HG03095 (cell line): ENCODE data around the gene NDUFB10.

Experiments
- ATAC-seq: cut with Tn5 transposase; IDR thresholded peaks from one replicate; pipeline ENCODE4 v1.9.1; 2021; ENCODE audit warnings: moderate library complexity; ENCODE audit not compliant: unreplicated experiment

The NDUFB10 gene

DNA sequence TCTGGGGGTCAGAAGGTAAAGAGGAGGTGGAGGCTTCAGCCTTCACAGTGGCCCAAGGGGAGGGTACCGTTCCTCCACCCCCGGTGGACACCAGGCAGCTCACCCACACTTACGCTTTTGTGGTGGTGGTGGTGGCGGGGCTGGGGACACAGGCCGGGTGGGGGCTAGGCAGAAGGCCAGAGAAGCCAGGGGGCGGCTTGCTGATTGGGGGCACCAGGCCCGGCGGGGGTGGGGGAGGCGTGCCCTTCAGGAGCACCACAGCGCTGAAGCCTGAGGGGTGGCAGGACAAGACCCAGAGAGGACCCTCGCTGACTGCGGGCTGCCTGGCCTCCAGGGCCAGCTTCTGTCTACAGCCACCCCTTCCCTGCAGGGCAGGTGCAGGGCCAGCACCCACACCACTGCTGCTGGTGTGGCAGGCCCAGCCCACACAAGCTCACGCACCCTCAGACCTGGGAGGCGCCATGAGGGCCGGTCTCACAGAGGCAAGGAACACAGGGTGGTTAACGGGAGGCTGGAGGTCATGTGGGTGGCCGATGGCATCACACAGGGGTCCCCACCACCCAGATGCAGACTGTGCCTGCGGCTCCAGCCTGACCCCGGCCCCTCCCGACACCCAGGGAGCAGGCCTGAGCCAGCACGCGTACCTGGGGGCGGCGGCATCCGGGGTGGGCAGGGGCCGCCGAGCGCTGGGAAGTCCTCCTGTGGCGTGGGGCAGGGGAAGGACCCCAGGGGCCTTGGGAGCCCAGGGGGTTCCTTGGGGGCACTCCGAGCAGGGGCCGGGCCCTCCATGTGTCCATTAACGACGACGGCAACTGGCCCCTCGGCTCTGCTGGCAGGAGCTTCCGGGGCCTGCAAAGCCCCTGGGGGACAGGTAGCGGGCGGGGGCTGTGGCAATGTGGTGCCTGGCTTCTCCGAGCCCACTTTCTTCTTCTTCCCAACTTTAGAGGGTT, 39.8 kb downstream of the NDUFB10 start:
- ATAC-seq, result no peak

DNA sequence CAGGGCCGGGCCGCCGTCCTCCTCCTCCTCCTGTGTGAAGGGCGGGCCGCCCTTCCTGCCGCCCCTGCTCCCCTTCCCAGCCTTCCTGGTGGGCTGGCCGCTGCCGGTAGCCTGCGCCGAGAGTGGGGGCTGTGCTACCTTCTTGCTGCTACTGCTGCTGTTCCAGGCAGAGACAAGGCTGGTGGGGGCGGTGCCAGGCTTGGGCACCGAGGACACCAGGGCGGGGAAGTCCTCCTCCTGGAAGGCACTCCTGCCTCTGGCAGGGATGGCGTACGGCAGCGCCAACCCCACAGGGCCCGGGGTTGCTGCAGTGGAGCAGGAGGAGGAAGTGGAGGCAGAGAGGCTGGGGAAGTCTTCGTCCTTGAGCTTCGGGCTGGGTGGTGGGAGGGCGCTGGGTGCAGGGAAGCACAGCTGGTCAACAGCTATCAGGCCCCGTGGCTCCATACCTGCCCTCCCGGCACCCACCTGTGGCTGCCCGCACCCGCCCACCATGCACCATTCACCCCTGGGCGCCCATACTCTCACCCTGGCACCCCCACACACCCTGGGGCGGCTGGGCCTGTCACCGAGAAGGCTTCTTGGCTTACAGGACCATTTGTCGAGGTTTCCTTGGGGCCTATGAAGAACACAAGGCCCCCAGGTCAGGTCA, 40.7 kb downstream of the NDUFB10 start:
- ATAC-seq, result no peak

DNA sequence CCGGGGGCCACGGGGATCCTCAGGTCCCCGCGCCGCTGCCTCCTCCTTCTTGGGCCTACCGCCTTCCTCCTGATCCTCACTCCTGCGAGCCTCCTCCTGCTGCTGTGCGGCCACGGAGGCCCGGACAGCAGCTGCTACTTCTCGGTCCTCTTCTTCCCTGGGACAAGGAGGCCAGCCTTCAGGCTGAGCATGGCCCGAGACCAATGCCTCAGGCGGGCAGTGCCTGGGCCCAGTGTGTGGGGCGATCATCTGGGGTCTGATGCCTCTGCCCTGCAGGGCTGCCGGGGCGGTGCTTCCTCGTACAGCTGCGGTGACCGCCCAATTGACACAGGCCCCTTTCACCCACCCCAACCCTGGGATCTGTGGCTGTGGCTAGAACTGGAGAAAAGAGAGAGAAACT, 41.7 kb downstream of the NDUFB10 start:
- no peak for ATAC-seq

DNA sequence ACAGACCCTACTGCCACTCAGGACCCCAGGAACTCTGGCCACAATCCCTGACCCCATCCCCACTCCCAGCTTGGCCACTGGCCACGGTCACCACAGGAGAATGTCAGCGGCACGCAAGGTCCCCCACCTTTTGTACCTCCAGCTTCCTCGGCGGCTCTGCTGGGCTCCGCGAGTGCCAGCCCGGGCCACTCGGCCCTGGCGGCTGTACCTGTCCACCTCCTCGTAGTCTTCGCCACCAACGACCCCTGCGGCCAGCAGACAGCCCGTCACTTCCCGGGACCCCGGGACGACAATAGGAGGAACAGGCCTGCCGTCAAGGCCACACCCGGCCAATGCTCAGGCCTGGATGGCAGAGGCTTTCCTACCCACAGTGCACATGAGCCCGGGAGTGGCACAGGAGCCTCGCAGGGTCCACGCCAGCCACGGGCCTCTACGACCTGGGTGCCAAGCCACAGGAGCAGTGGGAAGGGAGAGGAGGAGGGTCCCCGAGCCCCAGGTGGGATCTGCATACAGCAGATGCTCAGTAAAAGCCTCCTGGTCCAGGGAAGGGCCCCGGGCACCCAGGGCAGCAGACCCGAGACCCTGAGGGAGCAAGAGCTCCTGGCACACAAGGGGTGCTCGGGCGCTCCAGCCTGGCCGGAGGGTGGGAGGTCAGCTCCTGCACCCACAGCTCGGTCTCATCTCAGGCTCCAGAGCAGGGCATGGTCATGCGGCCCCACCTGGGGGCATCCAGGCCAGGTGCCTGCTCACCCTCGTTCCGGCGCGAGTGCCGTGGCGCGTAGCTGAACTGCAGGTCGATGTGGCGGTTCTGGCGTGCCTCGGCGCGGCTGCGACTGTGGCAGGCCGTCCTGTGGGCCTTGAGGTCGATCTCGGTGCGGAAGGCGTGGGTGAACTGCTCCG, 42.4 kb downstream of the NDUFB10 start:
- no peak for ATAC-seq

DNA sequence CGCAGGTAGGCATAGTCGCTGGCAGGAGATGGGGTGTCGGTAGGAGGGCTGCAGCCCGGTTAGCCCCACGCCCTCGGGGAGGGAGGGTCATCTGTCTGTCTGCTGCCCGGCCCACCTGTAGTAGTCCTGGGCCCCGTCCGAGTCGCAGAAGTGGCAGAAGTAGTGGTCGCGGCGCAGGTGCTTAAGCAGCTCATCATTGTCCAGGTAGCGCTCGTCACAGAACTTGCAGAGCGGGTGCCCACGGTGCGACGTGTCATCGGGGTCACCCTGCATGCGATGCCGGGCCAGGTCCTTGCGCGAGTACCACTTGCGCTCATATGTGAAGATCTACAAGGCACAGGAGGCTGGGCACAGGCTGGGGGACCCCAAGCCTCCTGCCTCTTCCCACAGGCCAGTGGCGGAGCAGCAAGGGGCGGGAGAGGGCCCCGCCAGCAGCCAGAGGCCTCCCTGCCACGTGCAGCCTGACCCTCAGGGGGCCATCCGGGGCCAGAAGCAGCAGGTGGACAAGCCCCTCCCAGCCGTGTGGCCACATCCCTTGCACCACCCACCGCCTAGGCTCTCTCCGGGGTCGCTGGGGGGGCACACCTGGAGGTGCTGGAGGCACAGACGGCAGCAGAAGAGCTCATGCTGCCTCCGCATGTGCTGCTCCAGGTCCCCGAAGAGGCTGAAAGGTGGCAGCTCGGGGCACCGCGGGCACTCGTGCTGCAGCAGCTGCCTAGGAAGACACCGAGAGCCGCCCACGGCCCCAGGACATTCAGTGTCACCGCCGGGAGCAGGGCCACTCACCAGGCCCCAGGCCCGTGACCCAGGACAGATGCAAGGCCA, 43.3 kb downstream of the NDUFB10 start:
- no peak for ATAC-seq

DNA sequence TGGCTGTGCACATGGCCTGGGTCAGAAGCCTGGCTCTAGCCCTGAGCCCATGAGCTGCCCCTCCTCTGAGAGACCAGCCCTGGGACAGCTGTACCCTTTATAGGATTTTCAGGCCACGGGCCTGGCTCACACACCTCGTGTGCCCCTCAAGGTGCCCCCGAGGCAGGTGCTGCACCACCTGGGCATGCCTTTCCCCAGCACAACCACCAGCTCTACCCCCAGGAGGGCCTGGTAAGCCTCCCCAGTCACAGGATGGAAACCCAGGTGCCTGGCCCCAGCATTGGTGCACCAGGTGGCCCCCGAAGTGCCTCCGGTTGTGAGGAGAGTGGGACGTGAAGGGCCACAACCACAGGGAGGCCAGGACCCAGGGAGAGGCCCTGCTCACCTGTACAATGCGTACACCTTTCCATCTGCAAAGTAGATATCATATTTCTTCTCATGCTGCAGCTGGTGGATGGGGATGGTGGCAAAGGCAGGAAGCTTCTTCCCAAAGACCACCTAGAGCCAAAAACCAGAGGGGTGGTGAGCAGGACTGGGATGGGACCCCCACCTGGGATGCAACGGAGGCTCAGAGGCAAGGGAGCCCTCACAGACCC, 44.0 kb downstream of the NDUFB10 start:
- no peak for ATAC-seq

DNA sequence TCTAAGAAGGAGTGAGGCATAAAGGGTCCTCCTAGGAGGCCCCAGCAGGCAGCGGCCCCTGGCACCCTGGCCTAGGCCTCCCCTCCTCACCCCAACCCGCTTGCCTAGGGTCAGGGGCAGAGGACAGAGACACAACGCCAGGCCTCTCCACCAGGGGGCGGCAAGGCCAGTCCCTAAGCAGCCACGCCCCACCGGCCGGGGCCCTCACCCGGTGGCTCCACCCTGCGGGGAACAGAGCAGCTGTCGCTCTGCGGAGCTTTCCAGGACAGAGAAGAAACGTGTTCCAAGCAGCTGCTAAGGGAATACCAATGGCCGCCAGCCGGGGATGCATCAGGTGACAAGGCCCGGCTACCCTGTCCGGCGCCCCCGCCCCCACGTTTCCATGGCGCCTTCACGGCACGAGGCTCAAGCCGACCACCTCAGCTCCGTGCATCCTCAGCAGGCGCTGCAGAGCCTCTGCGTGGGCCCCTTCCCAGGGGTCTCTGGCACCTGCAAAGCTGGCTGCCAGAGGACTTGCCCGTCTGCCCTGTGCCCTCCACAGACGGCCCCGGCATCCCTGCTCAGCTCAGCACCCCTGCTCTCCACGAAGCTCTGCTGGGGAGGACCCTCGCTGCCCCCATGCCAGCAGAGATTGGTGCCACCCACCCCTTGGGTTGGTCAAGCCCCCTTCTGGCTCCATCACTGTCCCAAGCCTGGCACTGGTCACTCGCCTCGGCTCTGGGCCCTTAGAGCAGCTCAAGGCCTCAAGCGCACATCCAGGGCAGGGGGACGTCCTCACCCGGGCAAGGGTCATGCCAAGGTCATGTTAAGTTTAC, 44.7 kb downstream of the NDUFB10 start:
- ATAC-seq, result no peak

DNA sequence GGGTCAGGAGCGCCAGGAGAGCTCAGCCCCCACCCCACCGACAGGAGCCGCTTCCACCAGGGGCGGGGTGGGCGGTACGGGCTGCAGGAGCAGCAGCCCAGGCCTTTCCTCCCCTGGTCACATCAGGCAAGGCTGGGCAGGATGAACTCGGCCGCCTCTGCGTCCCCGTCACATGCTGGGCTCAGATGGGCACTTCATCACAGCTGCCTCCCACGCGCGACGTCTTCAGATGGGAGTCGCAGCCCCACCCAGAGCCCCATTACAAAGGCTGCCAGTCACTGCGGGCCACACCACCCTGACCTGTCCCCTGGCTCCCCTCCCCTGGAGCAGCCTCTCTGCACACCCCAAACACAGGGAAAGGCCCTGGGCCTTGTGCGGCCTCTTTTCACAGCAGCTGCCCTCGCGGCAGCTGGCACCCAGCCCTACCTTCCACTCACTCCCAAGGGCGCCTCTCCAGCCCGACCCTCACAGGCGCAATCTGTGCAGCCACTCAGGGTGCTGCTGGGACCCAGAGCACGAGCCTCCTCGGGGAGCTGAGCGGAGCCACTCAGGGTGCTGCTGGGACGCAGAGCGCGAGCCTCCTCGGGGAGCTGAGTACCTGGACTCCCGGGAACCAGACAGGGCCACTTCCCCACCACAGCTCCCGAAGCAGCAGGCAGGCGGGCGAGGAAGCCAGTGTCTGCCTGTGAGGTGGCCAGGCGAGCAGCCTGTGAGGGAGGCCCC, 45.6 kb downstream of the NDUFB10 start:
- ATAC-seq, result no peak

DNA sequence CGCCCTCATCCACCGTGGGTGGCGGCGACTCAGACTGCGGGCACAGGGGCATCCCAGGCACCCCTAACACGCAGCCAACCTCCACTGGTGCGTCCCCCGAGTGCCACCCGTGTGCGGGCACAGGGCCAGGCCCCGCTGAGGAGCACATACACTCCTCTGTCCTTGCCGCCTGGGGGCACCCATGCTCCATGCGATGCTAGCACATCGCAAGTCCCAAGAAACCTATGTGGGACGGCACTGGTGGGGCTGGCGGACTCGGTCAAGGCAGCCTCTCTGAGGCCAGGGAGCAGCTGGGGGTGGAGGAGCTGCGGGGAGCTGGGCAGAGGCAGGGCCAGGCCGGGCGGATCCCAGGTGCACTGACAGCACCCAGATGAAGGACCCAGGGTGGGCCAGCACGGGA, 46.3 kb downstream of the NDUFB10 start:
- ATAC-seq, result no peak

DNA sequence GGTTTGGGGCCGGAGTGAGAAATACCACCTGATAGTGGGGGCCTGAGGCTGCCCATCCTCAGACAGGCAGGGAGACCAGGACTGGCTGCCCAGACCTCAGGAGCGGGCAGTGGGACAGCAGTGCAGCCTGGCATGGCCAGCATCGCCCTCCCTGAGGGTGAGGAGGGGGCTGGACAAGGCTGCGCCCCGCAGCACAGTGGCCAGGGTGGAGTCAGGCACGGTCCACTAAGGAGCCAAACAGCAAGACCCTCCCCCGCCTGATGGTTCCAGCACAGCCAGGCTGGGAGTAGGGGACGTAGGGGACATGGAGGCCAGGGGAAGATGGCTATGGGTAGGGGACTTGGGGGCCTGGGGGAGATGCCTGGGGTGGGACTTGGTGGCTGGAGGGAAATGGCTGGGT, 47.0 kb downstream of the NDUFB10 start:
- ATAC-seq, result no peak

DNA sequence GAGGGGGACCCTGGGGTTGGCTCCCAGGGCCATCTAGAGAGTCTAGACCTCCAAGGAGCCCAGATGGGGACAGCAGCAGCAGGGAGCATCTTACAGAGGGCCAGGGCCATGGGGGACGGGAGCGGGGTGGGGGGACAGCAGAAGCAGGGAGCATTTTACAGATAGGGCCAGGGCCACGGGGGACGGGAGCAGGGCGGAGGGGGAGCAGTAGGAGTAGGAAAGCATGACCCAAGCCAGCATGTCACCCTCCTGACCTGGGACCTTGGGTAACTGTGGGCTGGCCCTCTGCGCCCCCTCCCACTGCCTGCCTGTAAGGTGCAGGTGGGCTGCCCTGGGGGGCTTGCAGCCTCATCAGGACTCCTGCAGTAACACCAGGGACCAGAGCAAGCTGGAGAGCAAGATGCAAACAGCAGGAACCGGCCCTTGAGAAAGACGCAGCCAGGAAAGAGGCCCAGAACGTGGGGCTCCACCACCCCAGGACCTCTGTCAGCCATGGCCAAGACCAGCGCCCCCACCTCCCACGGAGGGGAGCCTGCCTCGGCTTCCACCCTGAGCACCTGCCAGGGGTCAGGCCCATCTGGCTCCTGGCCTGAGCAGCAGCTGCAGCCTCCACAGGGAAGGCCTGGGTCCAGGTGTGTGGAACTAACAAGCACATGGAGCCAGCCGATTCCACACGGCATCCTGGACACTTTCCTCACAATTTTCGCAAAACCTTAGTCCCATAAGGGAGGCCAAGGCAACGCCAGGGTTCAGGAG, 47.9 kb downstream of the NDUFB10 start:
- ATAC-seq, result no peak

DNA sequence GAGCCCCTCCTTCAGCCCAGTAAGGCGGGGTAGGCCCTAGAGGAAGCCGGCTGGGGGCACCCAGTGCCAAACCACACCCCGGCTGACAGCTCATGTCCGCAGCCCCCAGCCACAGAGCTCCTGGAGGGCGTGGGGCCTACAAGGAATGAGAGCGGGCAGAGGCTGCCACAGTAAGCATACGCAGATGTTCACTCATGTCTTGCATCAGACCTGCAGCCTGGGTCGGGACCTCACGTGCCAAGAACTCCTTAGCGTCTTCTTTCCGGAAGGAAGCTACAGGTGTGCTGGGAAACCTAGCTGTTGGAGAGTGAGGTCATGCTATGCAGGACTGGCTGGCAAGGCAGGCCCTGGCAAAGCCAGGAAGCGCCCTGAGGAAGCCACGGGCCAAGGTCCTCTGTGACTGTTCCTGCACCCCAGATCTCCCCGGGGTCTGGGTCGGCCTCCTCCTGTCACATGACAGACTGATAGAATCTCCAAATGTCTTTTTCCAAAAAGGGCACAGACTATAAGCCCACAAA, 48.7 kb downstream of the NDUFB10 start:
- no peak for ATAC-seq

DNA sequence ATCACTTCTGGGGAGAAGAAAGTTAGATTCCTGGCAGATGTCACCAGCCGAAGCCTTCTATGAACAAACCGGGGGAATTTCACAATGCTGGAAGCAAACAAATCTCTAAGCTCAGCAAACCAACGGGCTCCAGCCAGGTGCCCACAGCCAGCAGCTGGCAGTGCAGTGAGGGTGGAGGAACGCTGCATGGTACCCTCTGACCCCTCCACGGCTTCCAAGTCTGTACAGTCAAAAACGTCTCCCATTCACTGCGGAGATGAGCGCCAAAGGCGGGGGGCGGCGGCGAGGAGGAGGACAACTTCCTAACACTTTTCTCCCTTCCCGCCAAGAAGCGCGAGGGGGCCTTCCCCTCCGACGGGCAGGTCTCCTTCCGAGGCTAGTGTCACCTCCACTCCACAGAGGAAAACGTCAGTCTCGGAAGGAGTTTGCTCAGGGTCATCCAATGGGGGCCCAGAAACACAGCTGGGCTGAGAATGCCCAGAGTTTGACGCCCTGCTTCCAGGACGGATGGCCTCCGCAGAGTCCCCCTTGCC, 49.4 kb downstream of the NDUFB10 start:
- no peak for ATAC-seq

DNA sequence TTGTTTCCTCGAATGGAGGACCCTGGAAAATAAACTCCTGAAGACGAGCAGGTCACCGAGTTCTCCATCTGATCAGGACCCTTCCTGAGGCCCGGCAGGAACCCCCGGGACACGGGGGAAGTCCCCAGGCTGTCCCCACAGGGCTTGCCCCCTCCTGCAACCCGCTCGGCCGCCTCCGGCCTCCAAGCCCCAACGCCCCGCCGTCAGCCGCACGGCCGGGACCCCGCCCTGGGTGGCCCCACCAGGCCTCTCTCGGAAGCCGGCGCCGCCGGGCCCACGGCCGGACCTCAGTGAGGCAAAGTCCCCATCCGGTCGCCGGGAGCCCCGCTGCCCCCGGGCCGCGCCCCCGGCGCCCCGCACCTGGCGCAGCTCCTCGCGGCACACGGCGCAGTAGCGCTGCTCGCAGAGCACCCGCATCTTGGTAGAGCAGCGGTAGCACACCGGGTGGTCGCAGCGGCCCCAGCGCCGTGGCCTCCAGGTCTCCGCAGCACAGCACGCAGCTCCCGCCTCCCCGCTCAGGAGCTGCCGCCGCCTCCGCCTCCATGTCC, 49.9 kb downstream of the NDUFB10 start:
- peak; percentile 29 for ATAC-seq

DNA sequence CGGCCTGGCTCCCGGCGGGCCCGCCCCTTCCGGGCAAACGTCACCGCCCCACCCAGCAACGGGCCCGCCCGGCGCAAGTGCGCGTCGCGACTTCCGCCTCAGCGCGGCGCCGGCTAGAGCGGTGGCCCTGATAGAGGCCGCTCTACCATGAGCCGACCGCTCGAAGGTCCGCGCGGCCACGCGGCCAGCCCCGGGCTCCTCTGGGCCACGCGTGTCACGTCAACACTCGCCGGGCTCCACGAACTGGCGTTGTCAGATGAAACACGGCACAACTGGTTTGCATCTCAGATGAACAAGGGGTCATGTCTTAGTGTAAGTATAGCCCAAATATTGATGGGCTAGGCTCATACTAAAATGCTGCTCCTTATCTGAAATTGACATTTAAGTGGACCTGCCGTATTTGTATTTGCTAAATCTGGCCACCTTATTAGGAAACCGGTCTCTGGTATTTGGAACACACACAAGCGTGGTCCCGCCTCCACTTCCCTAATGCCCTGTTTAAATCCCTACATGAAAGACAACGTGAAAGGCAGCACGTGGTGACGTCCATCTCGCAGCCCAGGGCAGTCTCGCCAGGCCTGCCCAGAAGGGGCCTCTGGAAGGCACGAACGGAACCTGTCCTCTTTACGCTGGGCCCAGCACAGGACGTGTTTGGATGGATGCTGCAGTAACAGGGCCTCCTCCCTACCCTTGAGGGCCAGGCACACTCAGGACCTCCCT, 50.6 kb downstream of the NDUFB10 start, which contains the start of gene ZNF598:
TSS of gene ZNF598 (minus strand) at position 31 of the 720 bp plus-strand sequence.
- peak; percentile 72 for ATAC-seq
